ENCODE measurements around the gene RAP1GDS1.

Gene RAP1GDS1

DNA sequence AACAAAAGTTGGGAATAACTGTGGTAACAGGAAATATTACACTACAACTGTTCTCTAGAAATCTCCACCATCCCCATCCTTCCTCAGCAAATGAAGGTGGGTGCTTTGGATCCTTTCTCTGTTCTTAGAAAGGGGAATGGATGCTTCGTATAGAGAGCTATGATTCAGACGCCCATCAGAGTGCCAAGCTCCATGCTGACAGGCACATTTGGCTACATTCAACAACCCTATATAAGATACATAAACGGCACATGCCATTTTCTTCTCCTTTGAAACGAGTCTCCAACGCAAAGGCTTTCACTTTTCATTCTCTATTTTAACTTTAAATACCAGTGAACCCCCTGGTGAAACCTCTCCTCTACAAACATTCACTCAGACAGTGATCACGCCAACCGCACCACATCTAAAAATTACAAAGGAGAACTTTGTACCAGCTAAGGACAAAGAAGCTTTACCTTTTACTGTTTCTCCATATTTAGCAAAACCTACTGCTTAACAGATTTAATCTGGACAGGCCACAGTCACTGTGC lies 224.7 kb downstream of the RAP1GDS1 start:
- no peak for DNase-seq

DNA sequence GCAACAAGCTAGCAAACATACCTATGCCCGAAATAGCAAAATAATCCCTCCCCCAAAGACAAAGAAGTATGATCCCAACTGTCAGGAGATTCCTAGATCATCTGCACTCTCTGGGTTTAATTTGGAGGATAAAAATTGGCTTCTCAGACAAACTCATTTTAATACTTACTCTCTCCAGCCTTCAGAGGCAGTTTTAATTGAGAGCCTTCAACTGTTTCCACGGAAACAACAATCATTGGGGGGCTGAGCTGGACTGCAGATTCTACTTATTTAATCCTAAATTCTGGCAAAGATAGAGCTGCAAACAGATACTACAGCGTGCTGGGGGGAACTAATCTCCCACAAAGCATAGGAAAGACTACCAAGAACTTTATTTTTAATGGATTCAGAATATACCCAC lies 229.1 kb downstream of the RAP1GDS1 start:
- no peak for DNase-seq

- no peak for DNase-seq
Measured at GRCh38 chr4:98491899-98492559, 230.8 kb downstream of the RAP1GDS1 start.

- no peak for DNase-seq
Measured at GRCh38 chr4:98493296-98493695, 232.1 kb downstream of the RAP1GDS1 start.

Measured in NCI-H82 (cell line).